Astrocyte (in vitro differentiated cells and primary cell): ENCODE measurements around the gene DSP.

Source experiments
- CTCF ChIP-seq: IDR thresholded peaks from 2 replicates; pipeline ENCODE4 v1.5.1; 2011; ENCODE audit warnings: low read depth, mild to moderate bottlenecking, inconsistent platforms, low read length, moderate library complexity; ENCODE audit not compliant: insufficient read depth
- EZH2 ChIP-seq: IDR thresholded peaks from 2 replicates; pipeline ENCODE4 v1.6.1; 2012; ENCODE audit warnings: mild to moderate bottlenecking, low read length, inconsistent platforms; ENCODE audit not compliant: insufficient read depth

- TF ChIP-seq CTCF (no peak), EZH2 (no peak)
Observed at GRCh38 chr6:7585287-7585930, 43.9 kb downstream of the DSP start.
